Activated T-cell treated with anti-CD3 and anti-CD28 coated beads for 48 hours (primary cell): ENCODE data around the gene PNMA6E.

ENCODE experiments used
- DNase-seq: peaks from one replicate; pipeline ENCODE4 v3.0.0-alpha.2; 2020; ENCODE audit warnings: low read depth

Gene PNMA6E

GRCh38 chrX:153435845-153436244 is 34.7 kb upstream of the PNMA6E start:
- no peak for DNase-seq

- no peak for DNase-seq
Observed at GRCh38 chrX:153434801-153435200, 33.7 kb upstream of the PNMA6E start.

GRCh38 chrX:153433781-153434285 is 32.7 kb upstream of the PNMA6E start:
- no peak for DNase-seq

GRCh38 chrX:153433161-153433680 is 32.1 kb upstream of the PNMA6E start:
- DNase-seq = no peak

- no peak for DNase-seq
Observed at GRCh38 chrX:153430796-153431195, 29.6 kb upstream of the PNMA6E start.

- no peak for DNase-seq
Observed at GRCh38 chrX:153426204-153426603, 25.1 kb upstream of the PNMA6E start.

- no peak for DNase-seq
Observed at GRCh38 chrX:153423652-153424051, 22.5 kb upstream of the PNMA6E start.

- DNase-seq = no peak
Observed at GRCh38 chrX:153421856-153422255, 20.7 kb upstream of the PNMA6E start.

- DNase-seq = no peak
Observed at GRCh38 chrX:153420851-153421599, 19.9 kb upstream of the PNMA6E start.

- no peak for DNase-seq
Observed at GRCh38 chrX:153417637-153418036, 16.5 kb upstream of the PNMA6E start.

- DNase-seq = no peak
Observed at GRCh38 chrX:153416781-153417450, 15.8 kb upstream of the PNMA6E start.

GRCh38 chrX:153414856-153415510 is 13.8 kb upstream of the PNMA6E start:
- DNase-seq = no peak

- no peak for DNase-seq
Observed at GRCh38 chrX:153413731-153414130, 12.6 kb upstream of the PNMA6E start.

- no peak for DNase-seq
Observed at GRCh38 chrX:153412746-153413720, 11.9 kb upstream of the PNMA6E start.

GRCh38 chrX:153411988-153412574 is 10.9 kb upstream of the PNMA6E start:
- DNase-seq = no peak

- peak; percentile 3 for DNase-seq
Observed at GRCh38 chrX:153411255-153411987, 10.3 kb upstream of the PNMA6E start, which contains the start of gene ZFP92. TSS of gene ZFP92 (plus strand) at chrX:153411472. CDS start at chrX:153418323, 6,851 bp downstream.

GRCh38 chrX:153410888-153411254 is 9.7 kb upstream of the PNMA6E start:
- no peak for DNase-seq

GRCh38 chrX:153410373-153410772 is 9.2 kb upstream of the PNMA6E start:
- no peak for DNase-seq

- DNase-seq = no peak
Observed at GRCh38 chrX:153409414-153410101, 8.4 kb upstream of the PNMA6E start.

- DNase-seq = no peak
Observed at GRCh38 chrX:153408871-153409351, 7.8 kb upstream of the PNMA6E start.
